Liver (tissue), 3 donors: ENCODE data around the gene CCDC66.

Experiments
- ATF3 ChIP-seq: IDR thresholded peaks from 2 replicates; pipeline ENCODE4 v1.6.1; 2016; ENCODE audit warnings: antibody characterized with exemption
- CTCF ChIP-seq: fragments of 150-350 bp; IDR thresholded peaks from 2 replicates; pipeline ENCODE4 v1.5.1; 2017; ENCODE audit warnings: improper control_type of control experiment, low read depth, low read length; ENCODE audit not compliant: missing input control
- EGR1 ChIP-seq, 2 donors: IDR thresholded peaks; 2 replicates each; pipeline ENCODE4 v1.6.1; 2016 to 2018; ENCODE audit warnings: antibody characterized with exemption in 2 of 2, low read depth in 2 of 2
- HNF4G ChIP-seq: IDR thresholded peaks from 2 replicates; pipeline ENCODE4 v1.6.1; 2016; ENCODE audit warnings: antibody characterized with exemption
- JUND ChIP-seq, 2 donors: IDR thresholded peaks; 2 replicates each; pipeline ENCODE4 v1.6.1; 2016; ENCODE audit warnings: antibody characterized with exemption in 2 of 2
- RAD21 ChIP-seq, 2 donors: IDR thresholded peaks; 2 replicates each; pipeline ENCODE4 v1.6.1; 2016; ENCODE audit warnings: antibody characterized with exemption in 2 of 2, mild to moderate bottlenecking in 2 of 2
- SP1 ChIP-seq: IDR thresholded peaks from 2 replicates; pipeline ENCODE4 v1.6.1; 2018; ENCODE audit warnings: antibody characterized with exemption, mild to moderate bottlenecking
- TAF1 ChIP-seq: conservative IDR thresholded peaks from 2 replicates; pipeline ENCODE4 v1.6.1; 2016; ENCODE audit warnings: antibody characterized with exemption, mild to moderate bottlenecking
- YY1 ChIP-seq: IDR thresholded peaks from 2 replicates; pipeline ENCODE4 v1.6.1; 2016; ENCODE audit warnings: antibody characterized with exemption, mild to moderate bottlenecking
- ZBTB33 ChIP-seq: IDR thresholded peaks from 2 replicates; pipeline ENCODE4 v1.6.1; 2016; ENCODE audit warnings: antibody characterized with exemption
- TF ChIP-seq, protein P1 (sequence below): IDR thresholded peaks from 2 replicates; pipeline ENCODE4 v1.6.1; 2016; ENCODE audit warnings: antibody characterized with exemption
- TF ChIP-seq, protein P2 (sequence below): IDR thresholded peaks from 2 replicates; pipeline ENCODE4 v1.6.1; 2016; ENCODE audit warnings: antibody characterized with exemption, mild to moderate bottlenecking
- donor health status: healthy.
- donor health status: healthy.

DNA sequence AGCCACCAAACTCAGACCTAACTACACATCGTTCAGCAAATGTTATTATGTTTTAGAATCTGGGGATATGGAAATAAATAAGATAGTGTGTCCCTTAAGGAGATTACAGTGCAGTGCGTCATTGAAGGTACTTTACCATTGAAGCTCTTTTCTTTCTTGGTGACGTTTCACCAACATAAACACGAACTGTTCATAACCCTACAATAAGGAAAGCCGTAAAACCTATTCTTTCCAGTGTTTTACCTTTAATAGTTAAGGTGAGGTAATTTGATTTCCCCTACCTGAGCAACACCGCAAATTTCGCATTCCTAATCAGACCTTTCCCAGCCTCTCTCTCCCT, 826 bp downstream of the CCDC66 start:
- no peak for TF ChIP-seq CTCF
- TF ChIP-seq ZBTB33, result no peak
- TF ChIP-seq SP1, result no peak
- TF ChIP-seq, protein P1, sequence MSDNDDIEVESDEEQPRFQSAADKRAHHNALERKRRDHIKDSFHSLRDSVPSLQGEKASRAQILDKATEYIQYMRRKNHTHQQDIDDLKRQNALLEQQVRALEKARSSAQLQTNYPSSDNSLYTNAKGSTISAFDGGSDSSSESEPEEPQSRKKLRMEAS, result no peak
- no peak for TF ChIP-seq EGR1 (IDR thresholded peaks at IDR 0.05; ENCODE audit: low read depth in 2 of 2)
- no peak for TF ChIP-seq ATF3
- TF ChIP-seq YY1, result no peak
- no peak for TF ChIP-seq RAD21 (IDR thresholded peaks at IDR 0.05)
- no peak for TF ChIP-seq HNF4G
- TF ChIP-seq TAF1, result no peak
- TF ChIP-seq, protein P2, sequence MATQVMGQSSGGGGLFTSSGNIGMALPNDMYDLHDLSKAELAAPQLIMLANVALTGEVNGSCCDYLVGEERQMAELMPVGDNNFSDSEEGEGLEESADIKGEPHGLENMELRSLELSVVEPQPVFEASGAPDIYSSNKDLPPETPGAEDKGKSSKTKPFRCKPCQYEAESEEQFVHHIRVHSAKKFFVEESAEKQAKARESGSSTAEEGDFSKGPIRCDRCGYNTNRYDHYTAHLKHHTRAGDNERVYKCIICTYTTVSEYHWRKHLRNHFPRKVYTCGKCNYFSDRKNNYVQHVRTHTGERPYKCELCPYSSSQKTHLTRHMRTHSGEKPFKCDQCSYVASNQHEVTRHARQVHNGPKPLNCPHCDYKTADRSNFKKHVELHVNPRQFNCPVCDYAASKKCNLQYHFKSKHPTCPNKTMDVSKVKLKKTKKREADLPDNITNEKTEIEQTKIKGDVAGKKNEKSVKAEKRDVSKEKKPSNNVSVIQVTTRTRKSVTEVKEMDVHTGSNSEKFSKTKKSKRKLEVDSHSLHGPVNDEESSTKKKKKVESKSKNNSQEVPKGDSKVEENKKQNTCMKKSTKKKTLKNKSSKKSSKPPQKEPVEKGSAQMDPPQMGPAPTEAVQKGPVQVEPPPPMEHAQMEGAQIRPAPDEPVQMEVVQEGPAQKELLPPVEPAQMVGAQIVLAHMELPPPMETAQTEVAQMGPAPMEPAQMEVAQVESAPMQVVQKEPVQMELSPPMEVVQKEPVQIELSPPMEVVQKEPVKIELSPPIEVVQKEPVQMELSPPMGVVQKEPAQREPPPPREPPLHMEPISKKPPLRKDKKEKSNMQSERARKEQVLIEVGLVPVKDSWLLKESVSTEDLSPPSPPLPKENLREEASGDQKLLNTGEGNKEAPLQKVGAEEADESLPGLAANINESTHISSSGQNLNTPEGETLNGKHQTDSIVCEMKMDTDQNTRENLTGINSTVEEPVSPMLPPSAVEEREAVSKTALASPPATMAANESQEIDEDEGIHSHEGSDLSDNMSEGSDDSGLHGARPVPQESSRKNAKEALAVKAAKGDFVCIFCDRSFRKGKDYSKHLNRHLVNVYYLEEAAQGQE, result no peak
- TF ChIP-seq JUND (IDR thresholded peaks at IDR 0.05), result no peak
